HepG2 (cell line): ENCODE results near the gene HAT1. TPM values are rescaled to one million over a fixed set of nuclear protein-coding genes. Genes with fewer than 3 reads are reported as not detected.

Source experiments
- ATAC-seq: fragments of 200-7000 bp; cut with Tn5 transposase; 3 replicates; pipeline ENCODE4 v1.9.1; 2020; ENCODE audit warnings: mild to moderate bottlenecking, moderate library complexity
- BruUV-seq: library from RNA; stranded (reverse); fragments of 400-500 nt; replicated peaks from 2 replicates; lab custom pipeline; 2021; lab: Mats Ljungman, UMichigan
- CTCF ChIA-PET: fragments of 300-600 bp; formaldehyde crosslinking; extraction: SDS; loops from one replicate; lab custom pipeline; 2021; ENCODE audit warnings: low total read pairs, inconsistent platforms, low intra/inter-chr PET ratio; lab: Yijun Ruan, JAX
- POLR2A ChIA-PET: fragments of 350-600 bp; sonication (Branson Sonifier 250); formaldehyde crosslinking; loops from one replicate; lab custom pipeline; 2020; ENCODE audit warnings: antibody characterized with exemption, inconsistent platforms; lab: Yijun Ruan, JAX
- DNase-seq: peaks from one replicate; pipeline ENCODE4 v3.0.0-alpha.2; 2015; ENCODE audit warnings: low spot score
- FAIRE-seq: peaks from 3 replicates; lab custom pipeline; 2011; peaks lifted over from hg19 to GRCh38; lab: Jason Lieb, UNC
- H2AFZ ChIP-seq: one replicate; pipeline ENCODE4 v1.6.1; 2011; ENCODE audit warnings: low read length, inconsistent platforms
- H3K27ac ChIP-seq: fragments of 300-600 bp; 3 replicates; pipeline ENCODE4 v1.8.0; 2011; ENCODE audit warnings: mixed run types, mild to moderate bottlenecking, mixed read lengths, low read length, inconsistent platforms; ENCODE audit not compliant: insufficient read depth; ENCODE audit errors: extremely low read length
- H3K27me3 ChIP-seq, 2 experiments: fragments of 200-600 bp in 1 of 2; 2 replicates in 1 of 2; 3 replicates in 1 of 2; pipeline versions ENCODE4 v1.6.0 to v1.8.0; 2011; ENCODE audit warnings: low read length in 2 of 2, mild to moderate bottlenecking in 2 of 2, moderate library complexity in 2 of 2, inconsistent platforms in 1 of 2; ENCODE audit not compliant: insufficient read depth in 2 of 2, control insufficient read depth in 1 of 2
- H3K36me3 ChIP-seq, 2 experiments: fragments of 200-600 bp in 1 of 2; replicated peaks in 1 of 2; 2 replicates in 1 of 2; 3 replicates in 1 of 2; pipeline versions ENCODE4 v1.5.1 to v1.8.0; 2011; ENCODE audit warnings: low read length in 2 of 2, inconsistent platforms in 1 of 2; ENCODE audit not compliant: insufficient read depth in 2 of 2, control insufficient read depth in 1 of 2
- H3K4me1 ChIP-seq: 2 replicates; pipeline ENCODE4 v1.5.1; 2012; ENCODE audit warnings: low read length, inconsistent platforms; ENCODE audit not compliant: insufficient read depth
- H3K4me2 ChIP-seq: 2 replicates; pipeline ENCODE4 v1.6.0; 2011; ENCODE audit warnings: low read depth, low read length, inconsistent platforms
- H3K4me3 ChIP-seq, 3 experiments: fragments of 200-600 bp in 1 of 3; sonication (generic), shearing (Covaris generic) in 1 of 3; replicated peaks in 1 of 3; 2 replicates each; pipeline ENCODE4 v1.5.1; 2011 to 2016; ENCODE audit warnings: low read length in 3 of 3, inconsistent platforms in 2 of 3, low read depth in 2 of 3, mild to moderate bottlenecking in 2 of 3, control low read depth in 1 of 3, mixed read lengths in 1 of 3; ENCODE audit not compliant: insufficient read depth in 1 of 3
- H3K79me2 ChIP-seq: one replicate; pipeline ENCODE4 v1.6.1; 2011; ENCODE audit warnings: low read length, inconsistent platforms; ENCODE audit not compliant: insufficient read depth
- H3K9ac ChIP-seq: 2 replicates; pipeline ENCODE4 v1.6.0; 2011; ENCODE audit warnings: mild to moderate bottlenecking, low read depth, low read length, inconsistent platforms; ENCODE audit not compliant: insufficient read depth
- H3K9me3 ChIP-seq: 2 replicates; pipeline ENCODE4 v1.5.1; 2012; ENCODE audit warnings: mild to moderate bottlenecking, low read length
- H4K20me1 ChIP-seq: 2 replicates; pipeline ENCODE4 v1.6.0; 2011; ENCODE audit warnings: inconsistent platforms, mild to moderate bottlenecking, low read length, moderate library complexity; ENCODE audit not compliant: insufficient read depth
- CBFB ChIP-seq: sonication (generic); formaldehyde crosslinking; IDR thresholded peaks from 2 replicates; pipeline ENCODE4 v1.4.0; 2020; ENCODE audit warnings: missing genetic modification reagents
- CC2D1A ChIP-seq: sonication (generic); formaldehyde crosslinking; IDR thresholded peaks from 2 replicates; pipeline ENCODE4 v1.8.1; 2023; ENCODE audit warnings: mild to moderate bottlenecking, missing genetic modification reagents
- HMGXB4 ChIP-seq, 2 experiments: sonication (generic) in 1 of 2; formaldehyde crosslinking in 1 of 2; IDR thresholded peaks; 2 replicates each; pipeline versions ENCODE4 v1.4.0 to v1.6.1; 2018 to 2020; ENCODE audit warnings: missing genetic modification reagents in 2 of 2, borderline replicate concordance in 1 of 2, low read depth in 1 of 2, mild to moderate bottlenecking in 1 of 2, missing biosample characterization in 1 of 2
- MAFF ChIP-seq: IDR thresholded peaks from 2 replicates; pipeline ENCODE4 v1.6.1; 2011; ENCODE audit warnings: low read depth, low read length, improper control_type of control experiment
- MAFK ChIP-seq, 2 experiments: IDR thresholded peaks in 1 of 2; conservative IDR thresholded peaks in 1 of 2; 2 replicates each; pipeline ENCODE4 v1.6.1; 2011; ENCODE audit warnings: improper control_type of control experiment in 2 of 2, low read length in 2 of 2
- NFATC3 ChIP-seq: sonication (generic); formaldehyde crosslinking; IDR thresholded peaks from 2 replicates; pipeline ENCODE4 v1.5.1; 2020; ENCODE audit warnings: mild to moderate bottlenecking, missing genetic modification reagents
- NFIC ChIP-seq: IDR thresholded peaks from 2 replicates; pipeline ENCODE4 v1.6.1; 2012; ENCODE audit warnings: mild to moderate bottlenecking, low read length, inconsistent platforms
- NFKB2 ChIP-seq: sonication (generic); formaldehyde crosslinking; IDR thresholded peaks from 2 replicates; pipeline ENCODE4 v1.4.0; 2020; ENCODE audit warnings: missing genetic modification reagents, borderline replicate concordance
- PCBP1 ChIP-seq: fragments of 200-400 bp; formaldehyde crosslinking; IDR thresholded peaks from 2 replicates; pipeline ENCODE4 v1.6.1; 2017; ENCODE audit warnings: mild to moderate bottlenecking, low read depth, low read length, borderline replicate concordance
- SP1 ChIP-seq, 2 experiments: fragments of 450-650 bp in 1 of 2; sonication (generic) in 1 of 2; formaldehyde crosslinking in 1 of 2; IDR thresholded peaks; 2 replicates each; pipeline versions ENCODE4 v1.4.0 to v1.6.1; 2016 to 2020; ENCODE audit warnings: missing genetic modification reagents in 1 of 2
- TARDBP ChIP-seq: sonication (generic); formaldehyde crosslinking; IDR thresholded peaks from 2 replicates; pipeline ENCODE4 v1.8.0; 2022; ENCODE audit warnings: mild to moderate bottlenecking, missing genetic modification reagents
- ZBTB42 ChIP-seq: sonication (generic); formaldehyde crosslinking; IDR thresholded peaks from 2 replicates; pipeline ENCODE4 v1.5.0; 2020; ENCODE audit warnings: mild to moderate bottlenecking, missing genetic modification reagents
- ZNF205 ChIP-seq: IDR thresholded peaks from 2 replicates; pipeline ENCODE4 v1.6.1; 2018; ENCODE audit warnings: missing biosample characterization, missing genetic modification reagents
- ZNF577 ChIP-seq: sonication (generic); formaldehyde crosslinking; IDR thresholded peaks from 2 replicates; pipeline ENCODE4 v1.4.0; 2020; ENCODE audit warnings: mild to moderate bottlenecking, low read depth, missing genetic modification reagents, borderline replicate concordance
- ZNF616 ChIP-seq: sonication (generic); formaldehyde crosslinking; IDR thresholded peaks from 2 replicates; pipeline ENCODE4 v1.5.0; 2020; ENCODE audit warnings: low read depth, mild to moderate bottlenecking, missing genetic modification reagents
- ZNF761 ChIP-seq: sonication (generic); formaldehyde crosslinking; conservative IDR thresholded peaks from 2 replicates; pipeline ENCODE4 v1.4.0; 2020; ENCODE audit warnings: mild to moderate bottlenecking, missing genetic modification reagents
- WGBS: methylation state at CpG from one replicate; pipeline ENCODE4 v1.1.6; 2017; ENCODE audit warnings: low lambda C conversion rate; 5-methylcytosine and 5-hydroxymethylcytosine counted together
- in situ Hi-C: cut with HindIII; loops from 2 replicates; pipeline ENCODE4 v1.10.0; 2017; ENCODE audit warnings: low pct_unique_long_range_greater_than_20kb; ENCODE audit not compliant: extremely low pct_ligation_motif_present
- intact Hi-C: fragments of 100-400 bp; cut with micrococcal nuclease; formaldehyde crosslinking; loops from one replicate; pipeline ENCODE4 v1.10.0; 2022; ENCODE audit not compliant: unreplicated experiment
- polyA plus RNA-seq, 8 experiments: library from polyadenylated mRNA; depleted of rRNA in 3 of 8; stranded (reverse) in 7 of 8; unstranded in 1 of 8; fragments of >200 nt; fragmentation: Illumina TruSeq in 4 of 8; extraction: Trizol in 4 of 8; gene quantifications; 2 replicates each; pipeline versions ENCODE4 v1.2.1 to v1.2.3, GENCODE V29; 2011 to 2016; ENCODE audit warnings: low read depth in 4 of 8, missing spikeins in 1 of 8, mixed read lengths in 1 of 8; ENCODE audit not compliant: insufficient read depth in 1 of 8
- total RNA-seq, 5 experiments: library from RNA; depleted of rRNA; stranded (reverse); fragments of >200 nt; fragmentation: Illumina TruSeq; extraction: Trizol; gene quantifications; 2 replicates each; pipeline ENCODE4 v1.2.3, GENCODE V29; 2016; ENCODE audit warnings: low read depth in 1 of 5

Gene HAT1
- total and polyA plus RNA-seq, 2 of the 13 experiments (the other 11 are each of a cell fraction or from before 2014, with no cell fraction given): 45.4 to 119 TPM

GRCh38 chr2:171930385-171930784, 8.1 kb downstream of the HAT1 start:
- H3K4me3 ChIP-seq: no peak overlapping the region
- ChIA-PET POLR2A (no interaction called here), CTCF (no interaction called here)
- H3K79me2 ChIP-seq: peaks cover 62% of the 10 kb centered on the region
- FAIRE-seq (no peak), DNase-seq (no peak), ATAC-seq (no peak)
- no peaks in the 10 kb centered on the region for H3K4me1 ChIP-seq
- in situ Hi-C loops (no loop called here), intact Hi-C loops (no loop called here)
- peaks cover 0 to 39% of the 10 kb centered on the region in 2 experiments; a peak in 4 of 5 replicates for H3K36me3 ChIP-seq
- H4K20me1 ChIP-seq: no peaks in the 10 kb centered on the region
- no peak overlapping the region for H3K27ac ChIP-seq
- H3K9me3 ChIP-seq: no peaks in the 10 kb centered on the region
- no peak overlapping the region for H3K4me2 ChIP-seq
- BruUV-seq: no TSS peak
- no peak overlapping the region for H3K9ac ChIP-seq
- TF ChIP-seq ZNF761 (CRISPR knock-in tag) (no peak), NFKB2 (CRISPR knock-in tag) (no peak), CC2D1A (CRISPR knock-in tag) (no peak), HMGXB4 (CRISPR knock-in tag; IDR thresholded peaks at IDR 0.05; ENCODE audit: borderline replicate concordance in 1 of 2, low read depth in 1 of 2) (no peak), SP1 (IDR thresholded peaks at IDR 0.05) (no peak), SP1 (CRISPR knock-in tag; IDR thresholded peaks at IDR 0.05) (no peak), TARDBP (no peak), NFIC (no peak), MAFF (peak; percentile 61), PCBP1 (no peak), ZBTB42 (no peak), MAFK (conservative IDR thresholded peaks at IDR 0.05 in 1 of 2, IDR thresholded peaks at IDR 0.05 in 1 of 2; ENCODE audit: low read length in 2 of 2) (peak; percentile 42 to 61; a peak in 3 of 4 replicates), ZNF205 (no peak), CBFB (CRISPR knock-in tag) (no peak), ZNF577 (CRISPR knock-in tag) (no peak), ZNF616 (CRISPR knock-in tag) (no peak), NFATC3 (CRISPR knock-in tag) (no peak)
- H2AFZ ChIP-seq: no peak overlapping the region
- WGBS: 97% methylated on average over 4 of the region's 4 CpGs
- no peaks in the 10 kb centered on the region for H3K27me3 ChIP-seq
